K562 (cell line): ENCODE data around the gene C1orf50. TPM values are rescaled to one million over a fixed set of nuclear protein-coding genes. Genes with fewer than 3 reads are reported as not detected.
"Not testable (repeated sequence)": the region's sequence is repeated elsewhere in the genome, so short reads cannot be mapped to it uniquely, and the experiment has no call there.

Experiments used
- ATAC-seq: fragments of 200-7000 bp; cut with Tn5 transposase; 3 replicates; pipeline ENCODE4 v1.9.1; 2020; ENCODE audit warnings: moderate library complexity
- BruUV-seq: library from RNA; stranded (reverse); fragments of 400-500 nt; replicated peaks from 2 replicates; lab custom pipeline; 2021; lab: Mats Ljungman, UMichigan
- CTCF ChIA-PET: fragments of 300-600 bp; formaldehyde crosslinking; extraction: SDS; loops from one replicate; lab custom pipeline; 2021; ENCODE audit warnings: low intra/inter-chr PET ratio; lab: Yijun Ruan, JAX
- POLR2A ChIA-PET: fragments of 300-600, 350-650 bp; sonication (Branson Sonifier 250); formaldehyde crosslinking; extraction: SDS; loops from one replicate; lab custom pipeline; 2021; ENCODE audit warnings: antibody characterized with exemption, inconsistent platforms; lab: Yijun Ruan, JAX
- DNase-seq, 4 experiments: peaks; one replicate each; pipeline versions ENCODE4 v3.0.0 to v3.0.0-alpha.2; 2011 to 2018; ENCODE audit warnings: low spot score in 3 of 4, mixed read lengths in 3 of 4; ENCODE audit errors: extremely low read depth in 1 of 4
- FAIRE-seq: peaks from 2 replicates; lab custom pipeline; 2011; peaks lifted over from hg19 to GRCh38; lab: Jason Lieb, UNC
- H2AFZ ChIP-seq: 2 replicates; pipeline ENCODE4 v1.6.0; 2011; ENCODE audit warnings: low read depth, low read length, control low read depth, inconsistent platforms
- H3K27ac ChIP-seq: fragments of 200-600 bp; 3 replicates; pipeline ENCODE4 v1.8.0; 2011; ENCODE audit warnings: low read depth, mild to moderate bottlenecking, control low read depth, inconsistent platforms, low read length, moderate library complexity, mixed read lengths; ENCODE audit errors: extremely low read depth
- H3K27me3 ChIP-seq, 2 experiments: fragments of 300-600 bp in 1 of 2; 2 replicates in 1 of 2; 3 replicates in 1 of 2; pipeline versions ENCODE4 v1.6.0 to v1.8.0; 2011; ENCODE audit warnings: inconsistent platforms in 2 of 2, low read length in 2 of 2, mild to moderate bottlenecking in 1 of 2, mixed read lengths in 1 of 2, moderate library complexity in 1 of 2; ENCODE audit not compliant: control insufficient read depth in 2 of 2, insufficient read depth in 2 of 2
- H3K36me3 ChIP-seq: fragments of 300-600 bp; 3 replicates; pipeline ENCODE4 v1.8.0; 2011; ENCODE audit warnings: mild to moderate bottlenecking, low read length, inconsistent platforms; ENCODE audit not compliant: control insufficient read depth, insufficient read depth
- H3K4me1 ChIP-seq, 2 experiments: fragments of 200-600 bp in 1 of 2; replicated peaks in 1 of 2; 2 replicates in 1 of 2; 3 replicates in 1 of 2; pipeline versions ENCODE4 v1.5.1 to v1.8.0; 2011; ENCODE audit warnings: inconsistent platforms in 2 of 2, low read length in 2 of 2, mild to moderate bottlenecking in 1 of 2, mixed read lengths in 1 of 2, moderate library complexity in 1 of 2; ENCODE audit not compliant: control insufficient read depth in 2 of 2, insufficient read depth in 2 of 2
- H3K4me2 ChIP-seq: 2 replicates; pipeline ENCODE4 v1.6.1; 2011; ENCODE audit warnings: low read length, control low read depth, inconsistent platforms, mixed read lengths; ENCODE audit not compliant: insufficient read depth
- H3K4me3 ChIP-seq: fragments of 200-600 bp; sonication (generic), shearing (Covaris generic); 2 replicates; pipeline ENCODE4 v1.5.1; 2016; ENCODE audit warnings: control low read depth, inconsistent platforms
- H3K79me2 ChIP-seq: fragments of 200-600 bp; 3 replicates; pipeline ENCODE4 v1.8.0; 2011; ENCODE audit warnings: low read length, inconsistent platforms; ENCODE audit not compliant: control insufficient read depth, insufficient read depth
- H3K9ac ChIP-seq, 2 experiments: 2 replicates each; pipeline versions ENCODE4 v1.6.0 to v1.6.1; 2011; ENCODE audit warnings: low read depth in 2 of 2, low read length in 2 of 2, control low read depth in 1 of 2, inconsistent platforms in 1 of 2, mild to moderate bottlenecking in 1 of 2, mixed read lengths in 1 of 2; ENCODE audit not compliant: insufficient read depth in 1 of 2
- H3K9me1 ChIP-seq: one replicate; pipeline ENCODE4 v1.6.0; 2011; ENCODE audit warnings: inconsistent platforms, mild to moderate bottlenecking, low read length, moderate library complexity; ENCODE audit not compliant: control insufficient read depth, insufficient read depth
- H3K9me3 ChIP-seq: replicated peaks from 2 replicates; pipeline ENCODE4 v1.5.1; 2011; ENCODE audit warnings: low read depth, low read length, inconsistent platforms; ENCODE audit not compliant: control insufficient read depth, insufficient read depth
- H4K20me1 ChIP-seq: replicated peaks from 2 replicates; pipeline ENCODE4 v1.6.1; 2011; ENCODE audit warnings: low read length, inconsistent platforms, mixed read lengths; ENCODE audit not compliant: control insufficient read depth, insufficient read depth
- MCM2 ChIP-seq: fragments of 450-650 bp; IDR thresholded peaks from 2 replicates; pipeline ENCODE4 v1.6.1; 2017; ENCODE audit warnings: low read depth, mild to moderate bottlenecking
- SMAD3 ChIP-seq: fragments of 450-650 bp; formaldehyde crosslinking; conservative IDR thresholded peaks from 2 replicates; pipeline ENCODE4 v1.4.0; 2020; ENCODE audit warnings: mild to moderate bottlenecking
- SMARCE1 ChIP-seq: fragments of 450-650 bp; IDR thresholded peaks from 2 replicates; pipeline ENCODE4 v1.7.1; 2016; ENCODE audit warnings: mild to moderate bottlenecking
- SRSF9 ChIP-seq: fragments of 200-400 bp; formaldehyde crosslinking; IDR thresholded peaks from 2 replicates; pipeline ENCODE4 v1.6.1; 2017; ENCODE audit warnings: low read depth, low read length, borderline replicate concordance
- THRAP3 ChIP-seq: fragments of 450-650 bp; IDR thresholded peaks from 2 replicates; pipeline ENCODE4 v1.6.1; 2016; ENCODE audit warnings: mild to moderate bottlenecking, inconsistent platforms, borderline replicate concordance
- VEZF1 ChIP-seq: fragments of 200-800 bp; sonication (Bioruptor generic); IDR thresholded peaks from 2 replicates; pipeline ENCODE4 v1.6.1; 2017; ENCODE audit warnings: missing genetic modification characterization, missing compliant biosample characterization
- ZBTB34 ChIP-seq: fragments of 250-450 bp; sonication (Bioruptor Pico); IDR thresholded peaks from 2 replicates; pipeline ENCODE4 v1.8.0; 2021; ENCODE audit warnings: mild to moderate bottlenecking, moderate library complexity
- ZEB2 ChIP-seq: fragments of 450-650 bp; IDR thresholded peaks from 2 replicates; pipeline ENCODE4 v1.6.1; 2016
- ZNF143 ChIP-seq: sonication (generic); formaldehyde crosslinking; IDR thresholded peaks from 2 replicates; pipeline ENCODE4 v1.9.0; 2022; ENCODE audit warnings: mild to moderate bottlenecking, missing genetic modification reagents
- ZNF764 ChIP-seq: fragments of 250-450 bp; sonication (Bioruptor Pico); IDR thresholded peaks from 2 replicates; pipeline ENCODE4 v1.4.0; 2020; ENCODE audit warnings: low read depth, mild to moderate bottlenecking, moderate library complexity
- WGBS: fragments of 100-300 bp; shearing (Covaris generic); methylation state at CpG from one replicate; pipeline ENCODE4 v1.1.6; 2016; ENCODE audit warnings: low coverage, mixed read lengths; ENCODE audit not compliant: insufficient coverage; ENCODE audit errors: missing lambda C conversion rate; 5-methylcytosine and 5-hydroxymethylcytosine counted together
- in situ Hi-C: fragments of 300-500 bp; cut with MboI; formaldehyde crosslinking; loops from 4 replicates; pipeline ENCODE4 v1.15.0; 2018; ENCODE audit warnings: inconsistent platforms, mixed read lengths
- intact Hi-C: fragments of 100-400 bp; cut with micrococcal nuclease; formaldehyde crosslinking; loops from 2 replicates; pipeline ENCODE4 v1.14.2; 2022
- polyA plus RNA-seq, 8 experiments: library from polyadenylated mRNA; depleted of rRNA in 4 of 8; stranded (reverse) in 5 of 8; unstranded in 3 of 8; fragments of >200 nt; fragmentation: Nextera tagmentation in 2 of 8; fragmentation: Illumina TruSeq in 1 of 8; extraction: Ambion mirVana in 2 of 8; extraction: Trizol in 1 of 8; gene quantifications; 2 replicates each; pipeline versions ENCODE4 v1.2.1 to v1.2.3, GENCODE V29; 2011 to 2014; ENCODE audit warnings: inconsistent platforms in 1 of 8, missing spikeins in 1 of 8
- total RNA-seq, 7 experiments: library from RNA; depleted of rRNA in 6 of 7; stranded (reverse); fragments of >200 nt in 6 of 7; fragmentation: Illumina TruSeq in 2 of 7; extraction: Trizol in 2 of 7; gene quantifications; 2 replicates each; pipeline versions ENCODE4 v1.2.1 to v1.2.3, GENCODE V29; 2011 to 2021; ENCODE audit warnings: low replicate concordance in 1 of 7

Gene C1orf50
- total and polyA plus RNA-seq, 9 of the 15 experiments (the other 6 are each of a cell fraction or from before 2014, with no cell fraction given), result 0.55 to 13.9 (median 5.2) TPM

- TF ChIP-seq ZNF764 (CRISPR knock-in tag) (no peak), ZEB2 (no peak), SRSF9 (no peak), VEZF1 (CRISPR knock-in tag) (no peak), ZBTB34 (CRISPR knock-in tag) (no peak), SMAD3 (no peak), SMARCE1 (no peak), ZNF143 (CRISPR knock-in tag) (no peak), MCM2 (no peak), THRAP3 (no peak)
Observed at GRCh38 chr1:42721926-42722325, 45.1 kb upstream of the C1orf50 start (continued).

GRCh38 chr1:42722403-42722802 is 44.6 kb upstream of the C1orf50 start:
- BruUV-seq, H3K4me3 ChIP-seq, FAIRE-seq, ATAC-seq, H3K9ac ChIP-seq, in situ Hi-C loops, H4K20me1 ChIP-seq, H3K36me3 ChIP-seq, DNase-seq, H3K79me2 ChIP-seq, H3K4me2 ChIP-seq, H3K9me1 ChIP-seq, H3K4me1 ChIP-seq, H3K27me3 ChIP-seq, H3K9me3 ChIP-seq, intact Hi-C loops, H3K27ac ChIP-seq, H2AFZ ChIP-seq, POLR2A ChIA-PET: not testable (repeated sequence)
- CTCF ChIA-PET, result interaction anchor here (0.7 kb wide), 2 partner anchors 26 to 361 kb away, joined by 3 to 8 read pairs; no protein-coding TSS in a partner anchor
- WGBS, result 50% methylated on average over 1 of the region's 2 CpGs
